Left kidney (tissue), 2 donors: Measurements from ENCODE around the gene SCAMP3. TPM values are rescaled to one million over a fixed set of nuclear protein-coding genes. Genes with fewer than 3 reads are reported as not detected.

Source experiments
- DNase-seq: peaks from one replicate; pipeline ENCODE4 v3.0.0-alpha.2; 2013
- polyA plus RNA-seq: library from polyadenylated mRNA; unstranded; fragments of 120-200 nt; gene quantifications from one replicate; pipeline ENCODE4 v1.2.1, GENCODE V29; 2013; ENCODE audit not compliant: insufficient read length

SCAMP3 gene
- polyA plus RNA-seq, 1 donor: 55.7 TPM

DNA sequence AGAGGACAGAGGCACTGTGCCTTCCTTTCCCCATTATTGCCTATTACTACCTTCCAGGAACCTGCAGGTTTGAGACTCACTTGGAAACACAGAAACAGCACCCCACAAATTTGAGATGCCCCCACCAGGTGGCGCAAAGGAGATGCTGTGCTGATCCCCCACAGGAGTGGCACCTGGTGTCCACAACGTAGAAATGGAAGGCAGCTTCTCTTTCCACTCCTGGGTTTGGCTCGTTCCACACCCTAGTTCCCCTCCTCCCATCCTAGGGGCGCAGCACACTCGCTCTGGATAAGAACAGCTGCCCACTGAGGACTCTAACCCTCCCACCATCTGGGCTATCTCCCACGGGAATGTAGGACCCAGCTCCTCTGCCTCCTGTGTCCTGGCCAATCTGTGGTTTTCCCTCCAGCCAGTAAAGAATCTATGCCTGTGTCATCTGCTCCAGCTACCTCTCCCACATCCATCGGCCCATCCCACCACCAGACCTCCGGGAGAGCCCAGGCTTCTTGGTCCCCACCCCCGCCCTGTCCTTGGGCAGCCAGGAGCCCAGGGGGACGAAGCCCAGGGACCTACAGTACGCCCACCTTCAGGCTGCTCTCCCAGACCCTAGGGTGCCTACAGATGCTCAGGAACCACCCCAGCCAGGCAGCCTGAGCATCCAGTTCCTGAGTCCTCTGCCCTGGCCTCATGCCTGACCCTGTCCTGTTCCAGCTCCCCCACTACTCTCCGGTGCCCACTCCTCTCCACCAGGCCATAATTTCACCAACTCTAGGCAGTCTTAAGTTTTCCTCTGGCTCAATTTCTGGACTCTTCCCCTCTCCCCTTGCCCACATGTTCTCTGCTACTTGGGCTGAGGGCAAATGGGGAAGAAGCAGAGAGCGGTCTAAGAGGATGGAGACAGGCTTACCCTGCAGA, 55.0 kb downstream of the SCAMP3 start:
- DNase-seq: peak; percentile 80

Other genes starting within 250 kb of the SCAMP3 start
- 2.5 TPM for gene DCST2, start 228.6 kb downstream of the SCAMP3 start, polyA plus RNA-seq
- gene DCST1, start 228.5 kb downstream of the SCAMP3 start, polyA plus RNA-seq: 0.58 TPM
- gene ADAM15, start 211.0 kb downstream of the SCAMP3 start, polyA plus RNA-seq: 41.9 TPM
- gene EFNA4, start 198.6 kb downstream of the SCAMP3 start, polyA plus RNA-seq: 20.2 TPM
- 6.1 TPM for gene EFNA3, start 183.5 kb downstream of the SCAMP3 start, polyA plus RNA-seq
- gene EFNA1, start 134.5 kb downstream of the SCAMP3 start, polyA plus RNA-seq: 56.0 TPM
- gene SLC50A1, start 126.5 kb downstream of the SCAMP3 start, polyA plus RNA-seq: 57.8 TPM
- gene DPM3, start 121.8 kb downstream of the SCAMP3 start, polyA plus RNA-seq: 26.9 TPM
- gene KRTCAP2, start 89.1 kb downstream of the SCAMP3 start, polyA plus RNA-seq: 134 TPM
- 4.4 TPM for gene TRIM46, start 88.5 kb downstream of the SCAMP3 start, polyA plus RNA-seq
- gene THBS3, start 54.5 kb downstream of the SCAMP3 start, polyA plus RNA-seq: 49.6 TPM
- gene MTX1, start 53.7 kb downstream of the SCAMP3 start, polyA plus RNA-seq: 40.7 TPM
- gene ENTREP3, start 6.9 kb downstream of the SCAMP3 start, polyA plus RNA-seq: 23.6 TPM
- 87.6 TPM for gene CLK2, start 11.1 kb upstream of the SCAMP3 start, polyA plus RNA-seq
- 13.9 TPM for gene HCN3, start 15.1 kb upstream of the SCAMP3 start, polyA plus RNA-seq
- 7.6 TPM for gene PKLR, start 39.1 kb upstream of the SCAMP3 start, polyA plus RNA-seq
- gene FDPS, start 46.5 kb upstream of the SCAMP3 start, polyA plus RNA-seq: 179 TPM
- gene RUSC1, start 58.5 kb upstream of the SCAMP3 start, polyA plus RNA-seq: 34.3 TPM